OCI-LY7 (cell line): ENCODE data around the gene MNAT1.

Experiments
- EZH2phosphoT487 ChIP-seq: fragments of 200-600 bp; sonication (generic); IDR thresholded peaks from 2 replicates; pipeline ENCODE4 v1.6.1; 2018; ENCODE audit warnings: low read depth, borderline replicate concordance, mild to moderate bottlenecking, mixed run types, antibody characterized with exemption, low read length, moderate library complexity, mixed read lengths
- TF ChIP-seq, protein P1 (sequence below): fragments of 200-600 bp; sonication (generic); conservative IDR thresholded peaks from 2 replicates; pipeline ENCODE4 v1.5.1; 2014; ENCODE audit warnings: mild to moderate bottlenecking, antibody characterized with exemption, low read length, moderate library complexity, mixed read lengths

DNA sequence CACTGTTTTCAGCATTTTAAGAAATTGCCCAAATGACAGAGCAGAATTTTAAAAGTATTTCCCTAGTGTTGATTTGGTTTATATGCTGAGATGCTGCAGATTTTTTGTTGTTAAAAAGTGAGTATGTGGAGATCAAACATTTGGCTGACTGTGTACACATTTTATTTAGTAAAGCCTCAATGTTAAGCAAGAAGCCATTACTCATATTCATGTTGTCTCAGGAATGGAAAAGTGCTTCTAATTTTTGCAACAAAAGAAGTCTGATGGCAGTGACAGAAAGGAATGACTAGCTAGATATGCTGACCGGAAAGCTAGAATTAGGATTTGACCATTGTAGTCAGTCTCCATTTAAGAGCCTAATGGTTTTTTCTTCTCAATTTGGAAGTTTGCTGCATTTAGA, 269.0 kb downstream of the MNAT1 start:
- TF ChIP-seq, protein P1, sequence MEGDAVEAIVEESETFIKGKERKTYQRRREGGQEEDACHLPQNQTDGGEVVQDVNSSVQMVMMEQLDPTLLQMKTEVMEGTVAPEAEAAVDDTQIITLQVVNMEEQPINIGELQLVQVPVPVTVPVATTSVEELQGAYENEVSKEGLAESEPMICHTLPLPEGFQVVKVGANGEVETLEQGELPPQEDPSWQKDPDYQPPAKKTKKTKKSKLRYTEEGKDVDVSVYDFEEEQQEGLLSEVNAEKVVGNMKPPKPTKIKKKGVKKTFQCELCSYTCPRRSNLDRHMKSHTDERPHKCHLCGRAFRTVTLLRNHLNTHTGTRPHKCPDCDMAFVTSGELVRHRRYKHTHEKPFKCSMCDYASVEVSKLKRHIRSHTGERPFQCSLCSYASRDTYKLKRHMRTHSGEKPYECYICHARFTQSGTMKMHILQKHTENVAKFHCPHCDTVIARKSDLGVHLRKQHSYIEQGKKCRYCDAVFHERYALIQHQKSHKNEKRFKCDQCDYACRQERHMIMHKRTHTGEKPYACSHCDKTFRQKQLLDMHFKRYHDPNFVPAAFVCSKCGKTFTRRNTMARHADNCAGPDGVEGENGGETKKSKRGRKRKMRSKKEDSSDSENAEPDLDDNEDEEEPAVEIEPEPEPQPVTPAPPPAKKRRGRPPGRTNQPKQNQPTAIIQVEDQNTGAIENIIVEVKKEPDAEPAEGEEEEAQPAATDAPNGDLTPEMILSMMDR: no peak
- no peak for TF ChIP-seq EZH2phosphoT487
